ENCODE results near the gene CWC27.

GRCh38 chr5:65041296-65042158, 272.8 kb downstream of the CWC27 start:
- TF ChIP-seq CTCF (IDR thresholded peaks at IDR 0.05) (no peak), ZFX (IDR thresholded peaks at IDR 0.05; ENCODE audit: borderline replicate concordance) (no peak)
